ENCODE measurements around the gene WDR86.

Gene WDR86

DNA sequence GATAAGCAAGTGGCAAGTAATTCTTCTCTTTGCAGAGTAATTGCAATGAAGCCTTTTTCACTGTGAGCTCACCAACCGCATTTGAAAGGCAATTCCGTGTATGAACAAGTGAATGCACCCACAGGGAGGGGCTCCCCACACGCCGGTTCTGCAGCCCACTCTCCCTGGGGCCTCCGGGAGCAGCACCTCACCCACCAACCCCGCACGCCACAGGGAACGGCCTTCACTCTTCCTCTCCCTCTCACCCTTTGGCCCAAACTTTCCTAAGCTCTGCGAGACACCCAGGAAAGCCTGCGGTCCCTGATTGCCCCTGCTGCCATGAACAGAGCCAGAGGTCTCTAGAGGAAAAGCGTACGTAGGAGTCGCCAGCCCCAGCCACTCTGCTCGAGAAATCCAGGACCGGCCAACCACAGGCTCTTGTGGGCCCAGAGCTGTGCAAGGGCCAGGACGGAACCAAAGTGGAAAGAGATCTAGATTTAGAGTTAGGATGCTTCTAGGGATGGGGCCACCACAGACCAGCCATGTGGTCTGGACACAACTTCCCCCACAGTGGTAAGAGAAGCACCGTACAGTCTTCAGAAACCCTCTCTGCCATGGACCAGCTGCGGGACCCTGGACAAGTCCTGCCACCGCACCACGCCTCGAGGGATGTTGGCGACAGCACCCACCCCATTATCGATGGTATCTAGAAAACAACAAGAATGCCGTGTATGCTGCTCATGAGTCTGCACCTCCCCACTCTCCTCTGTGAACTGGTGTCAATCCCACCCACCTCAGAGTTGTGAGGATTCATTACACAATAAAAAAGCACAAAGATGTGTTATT, 3.6 kb downstream of the WDR86 start:
- DNase-seq (ENCODE audit: low spot score) = no peak

DNA sequence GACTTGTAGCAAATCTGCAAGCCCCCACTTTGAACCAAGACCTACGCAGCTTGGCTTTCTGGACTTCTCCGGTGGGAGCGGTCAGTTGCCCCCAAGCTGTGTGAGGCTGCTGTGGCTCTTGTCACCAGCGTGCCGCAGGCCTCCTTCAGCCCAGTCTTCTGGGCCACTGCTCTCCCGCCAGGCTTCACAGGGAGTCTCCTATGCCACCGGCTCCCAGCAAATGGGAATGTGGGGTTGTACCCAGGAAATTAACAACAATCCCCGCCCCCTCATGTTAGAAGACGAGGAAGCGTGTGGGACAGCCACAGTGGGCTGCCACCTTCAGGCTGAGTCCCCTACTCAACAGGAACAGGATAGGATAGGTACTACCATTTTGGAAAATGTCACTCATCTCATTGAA, 4.2 kb downstream of the WDR86 start:
- no peak for DNase-seq (ENCODE audit: low spot score)

DNA sequence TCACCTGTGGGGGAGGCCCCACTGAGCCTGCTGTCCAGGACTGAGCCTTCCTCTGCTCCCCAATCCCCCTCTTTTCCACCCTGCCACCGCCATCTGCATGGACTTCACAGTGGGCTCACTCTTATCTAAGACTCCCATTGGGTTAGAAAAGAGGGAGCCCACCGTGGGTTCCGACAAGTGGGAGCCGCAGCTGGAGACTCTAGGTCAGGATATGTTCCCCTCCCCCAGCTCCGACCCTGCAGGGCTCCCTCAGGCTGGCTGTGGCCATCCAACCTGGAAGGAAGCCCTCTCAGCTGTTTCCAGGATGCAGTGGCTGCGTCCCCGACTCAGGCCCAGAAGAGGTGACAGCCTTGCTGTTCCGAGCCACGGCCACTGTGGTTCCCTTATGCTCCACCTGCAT, 4.8 kb downstream of the WDR86 start:
- no peak for DNase-seq (ENCODE audit: low spot score)

DNA sequence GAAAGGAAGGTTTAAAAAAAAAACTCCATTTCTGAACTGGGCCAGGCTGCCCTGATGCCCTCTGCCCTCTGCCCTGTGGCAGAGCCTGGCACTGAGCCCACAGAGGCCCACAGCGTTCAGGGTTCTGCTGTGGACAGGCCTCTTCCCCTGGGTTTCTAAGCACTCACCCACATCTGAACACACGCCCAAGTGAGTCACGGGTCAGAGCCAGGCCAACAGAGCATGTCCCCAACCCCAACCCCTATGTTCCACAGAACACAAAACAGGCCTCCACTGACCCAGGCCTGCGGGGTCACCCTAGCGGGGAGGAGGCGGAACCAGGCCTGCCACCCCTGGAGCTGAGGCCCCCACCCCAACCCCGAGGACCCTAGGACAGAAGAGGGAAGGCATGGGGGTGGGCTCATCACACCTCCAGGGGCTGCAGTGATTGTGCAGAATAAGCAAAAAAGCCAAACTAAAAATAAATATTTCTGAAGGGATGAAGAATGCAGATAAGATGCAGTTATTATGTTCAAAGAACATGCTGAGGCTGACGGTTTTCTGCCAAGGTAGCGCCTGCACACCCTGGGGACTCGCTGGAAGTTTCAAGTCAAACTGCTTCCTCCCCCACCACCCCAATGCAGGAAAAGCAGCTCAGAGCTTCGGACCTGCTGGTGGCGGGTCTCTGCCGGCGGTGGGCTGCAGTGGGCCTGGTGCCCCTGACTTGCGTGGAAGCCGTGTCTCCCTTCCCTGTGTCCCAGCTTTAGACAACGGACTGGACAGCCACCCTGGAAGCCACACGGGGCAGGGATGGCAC, 5.4 kb downstream of the WDR86 start:
- no peak for DNase-seq (ENCODE audit: low spot score)

DNA sequence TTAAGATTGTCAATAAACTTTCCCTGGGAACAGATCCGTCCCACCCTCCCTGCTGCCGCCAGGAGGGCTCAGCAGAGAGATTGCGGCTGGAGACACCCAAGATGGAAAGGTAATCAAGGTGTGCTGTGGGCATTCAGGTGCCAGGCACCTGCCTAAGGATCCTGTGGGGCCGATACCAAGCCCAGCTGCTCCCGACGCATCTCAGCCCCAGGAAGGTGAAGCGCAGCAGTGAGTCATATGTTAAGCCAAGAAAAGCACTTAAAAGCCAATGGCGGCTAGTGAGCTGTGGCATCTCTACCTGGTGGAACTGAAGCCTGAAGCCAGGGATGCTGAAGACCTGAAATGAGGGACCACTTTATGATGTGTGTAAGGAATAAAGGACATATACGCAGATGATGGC, 6.1 kb downstream of the WDR86 start:
- no peak for DNase-seq (ENCODE audit: low spot score)

DNA sequence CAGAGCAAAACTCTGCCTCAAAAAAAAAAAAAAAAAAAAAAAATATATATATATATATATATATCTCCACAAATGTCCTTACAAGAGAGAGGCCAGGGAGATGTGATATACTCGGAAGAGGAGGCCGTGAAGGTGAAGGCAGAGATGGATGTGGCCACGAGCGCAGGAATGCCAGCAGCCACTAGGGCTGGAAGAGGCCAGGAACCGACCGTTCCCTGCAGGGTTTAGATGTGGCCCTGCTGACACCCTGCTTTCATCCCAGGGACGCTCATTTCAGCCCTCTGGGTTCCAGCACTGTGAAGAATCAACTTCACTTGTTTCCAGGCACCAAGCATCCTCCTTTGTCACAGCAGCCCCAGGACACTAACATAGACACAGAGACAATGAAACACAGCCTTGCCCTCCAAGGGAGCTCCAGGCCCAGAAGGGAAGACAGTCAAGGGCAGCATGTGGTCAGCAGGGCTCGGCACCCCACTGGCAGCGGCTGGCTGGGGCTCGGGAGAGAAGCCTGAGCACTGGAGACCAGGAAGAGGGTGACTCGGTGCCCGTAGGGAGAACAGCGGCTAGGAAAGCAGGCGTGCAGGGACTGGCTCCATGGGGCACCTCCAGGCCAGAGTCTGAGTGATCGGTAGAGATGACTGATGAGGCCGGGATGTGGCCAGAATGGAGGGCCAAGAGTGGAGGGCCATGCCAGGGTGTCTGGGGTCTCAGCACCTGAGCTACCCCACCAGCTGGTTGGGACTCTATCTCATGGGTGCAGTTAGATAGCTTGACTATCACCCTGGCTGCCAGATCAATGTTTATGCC, 7.6 kb downstream of the WDR86 start:
- no peak for DNase-seq (ENCODE audit: low spot score)

DNA sequence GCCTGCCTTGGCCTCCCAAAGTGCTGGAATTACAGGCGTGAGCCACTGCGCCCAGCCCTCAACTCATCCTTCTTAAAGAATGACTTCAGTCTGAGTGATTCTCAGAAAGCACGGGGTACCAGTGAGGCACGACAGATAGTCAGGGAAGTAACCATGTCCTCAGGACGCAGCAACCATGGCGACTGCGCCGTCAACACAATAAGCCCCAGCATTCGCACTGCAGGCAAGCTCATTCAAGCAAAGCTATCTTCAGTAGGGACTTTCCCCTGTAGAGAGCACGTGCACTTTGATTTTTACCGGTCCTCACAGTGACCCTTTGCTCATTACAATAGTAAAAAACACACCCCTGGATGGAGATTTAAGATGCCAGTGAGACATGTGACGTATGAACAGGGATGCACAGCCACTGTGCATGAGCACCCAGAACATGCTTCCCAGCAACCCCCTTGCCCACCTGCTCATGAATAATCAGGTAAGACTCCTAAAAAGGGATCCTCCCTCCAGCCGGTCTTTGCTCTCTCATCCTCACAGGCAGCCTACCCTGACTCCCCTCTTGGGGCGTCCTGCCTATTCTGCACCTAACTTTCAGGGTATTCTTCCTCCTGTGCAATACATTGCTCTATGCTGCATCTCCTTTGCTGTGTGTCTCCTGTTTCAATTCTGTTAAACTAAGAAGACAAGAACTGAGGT, 9.1 kb downstream of the WDR86 start:
- DNase-seq (ENCODE audit: low spot score) = no peak

DNA sequence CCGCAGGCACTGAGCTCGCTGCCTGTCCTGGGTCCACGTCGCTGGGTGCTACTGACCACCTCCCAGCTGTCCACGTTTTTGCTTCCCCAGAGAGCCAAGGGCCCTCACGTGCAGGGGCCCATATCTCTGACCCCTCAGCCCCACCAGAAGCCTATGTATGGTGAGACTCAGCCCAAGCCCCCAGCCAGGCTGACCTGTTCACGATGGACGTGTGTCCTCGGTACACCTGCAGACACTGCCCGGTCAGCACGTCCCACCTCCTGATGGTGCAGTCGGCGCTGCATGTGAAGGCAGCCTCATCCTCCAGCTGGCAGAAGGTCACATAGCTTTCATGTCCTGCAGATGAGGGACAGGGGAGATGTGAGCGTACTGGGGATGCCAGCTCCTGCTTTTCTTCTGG, 9.9 kb downstream of the WDR86 start:
- no peak for DNase-seq (ENCODE audit: low spot score)

DNA sequence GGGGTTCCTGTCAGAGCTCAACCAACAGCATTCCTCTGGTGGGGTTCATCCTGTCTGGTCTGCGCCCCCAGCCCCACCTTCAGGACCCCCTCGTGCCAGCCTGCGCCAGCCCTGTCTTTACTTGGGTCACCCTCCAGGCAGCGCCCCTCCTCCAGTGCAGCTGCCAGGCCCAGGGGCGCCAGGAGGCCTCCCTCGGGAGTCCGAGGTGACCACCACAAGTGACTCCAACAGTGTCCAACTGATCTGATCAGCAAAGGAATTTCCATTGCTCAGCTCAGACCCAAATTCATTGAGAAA, 10.6 kb downstream of the WDR86 start:
- DNase-seq (ENCODE audit: low spot score) = no peak

DNA sequence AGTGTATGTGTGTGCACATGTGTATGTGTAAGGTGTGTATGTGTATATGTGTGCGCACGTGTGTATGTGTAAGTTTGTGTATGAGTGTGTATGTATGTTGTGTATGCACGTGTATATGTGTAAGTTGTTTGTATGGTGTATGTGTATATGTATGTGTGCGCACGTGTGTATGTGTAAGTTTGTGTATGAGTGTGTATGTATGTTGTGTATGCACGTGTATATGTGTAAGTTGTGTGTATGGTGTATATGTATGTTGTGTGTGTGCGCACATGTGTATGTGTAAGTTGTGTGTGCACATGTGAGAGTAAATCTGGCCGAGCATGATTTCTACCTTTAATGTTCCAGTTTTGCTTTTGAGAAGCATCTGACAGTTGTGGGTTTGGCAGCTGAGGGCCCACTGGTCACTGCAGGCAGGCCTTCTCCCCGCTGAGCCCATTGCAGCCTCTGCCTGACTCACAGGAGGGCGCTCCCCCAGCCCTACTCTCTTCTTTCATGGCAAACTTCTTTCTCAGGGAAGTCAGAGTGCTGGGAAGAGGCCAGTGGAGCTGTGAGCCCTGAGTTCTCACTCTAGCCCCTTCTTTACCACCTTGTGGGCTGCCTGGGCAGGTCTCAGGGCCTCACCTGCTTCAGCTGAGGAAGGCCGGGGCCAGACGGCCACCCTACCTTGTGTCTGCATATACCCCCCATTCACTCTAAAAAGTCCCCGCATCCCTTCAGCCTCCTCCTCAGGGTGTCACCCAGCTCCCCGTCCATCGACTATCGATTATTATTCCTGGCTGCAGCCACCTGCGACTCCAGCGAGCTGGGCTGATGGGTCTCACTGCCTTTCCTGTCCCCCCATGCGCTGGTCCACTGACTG, 11.2 kb downstream of the WDR86 start:
- DNase-seq (ENCODE audit: low spot score) = no peak

DNA sequence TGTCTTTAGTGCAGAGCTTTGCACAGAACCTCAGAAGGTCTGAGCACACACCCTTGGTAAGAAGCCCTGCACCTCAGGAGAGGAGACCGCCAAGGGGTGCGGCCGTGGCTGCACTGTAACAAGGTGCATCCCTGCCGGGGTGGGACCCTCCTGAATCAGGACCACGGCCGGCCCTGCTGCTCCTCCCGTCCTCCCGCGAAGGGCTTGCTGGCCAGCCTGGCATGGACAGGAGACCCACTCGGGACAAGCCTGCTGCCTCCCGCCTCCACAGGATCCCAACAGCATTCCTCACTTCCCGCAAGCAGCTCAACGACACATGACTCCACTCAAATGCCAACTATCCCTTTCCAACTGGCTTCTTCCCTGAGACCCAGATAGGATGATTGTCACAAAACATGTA, 12.8 kb downstream of the WDR86 start:
- DNase-seq (ENCODE audit: low spot score) = no peak

DNA sequence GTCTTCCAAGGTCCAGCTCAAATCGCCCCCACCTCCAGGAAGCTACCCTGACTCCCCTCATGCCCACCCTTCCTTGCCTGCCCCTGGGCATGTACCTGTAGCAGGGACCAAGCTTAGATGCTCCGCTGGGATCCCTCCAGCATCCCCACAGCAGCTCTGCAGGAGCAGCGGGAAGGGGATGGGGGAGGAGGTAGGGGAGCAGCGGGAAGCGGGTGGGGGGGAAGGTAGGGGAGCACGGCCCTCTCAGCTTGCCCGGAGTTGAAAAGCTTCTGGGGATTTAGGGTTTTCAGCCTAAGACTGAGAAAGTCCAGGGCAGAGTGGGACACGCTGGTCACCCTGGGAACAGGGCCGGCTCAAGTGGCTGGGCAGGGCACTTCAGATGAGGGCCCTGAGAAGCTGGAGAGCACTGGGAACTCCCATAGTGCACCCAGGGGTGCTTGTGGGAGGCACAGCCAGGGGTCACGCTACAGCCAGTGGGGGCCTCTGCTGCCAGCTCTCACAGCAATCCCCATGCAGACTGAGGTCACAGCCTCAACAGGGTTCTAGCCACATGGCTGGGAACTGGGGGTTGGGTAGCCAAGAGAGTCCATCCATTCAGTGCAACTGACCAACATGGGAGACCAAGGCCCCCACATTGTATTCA, 13.4 kb downstream of the WDR86 start:
- DNase-seq (ENCODE audit: low spot score) = no peak

DNA sequence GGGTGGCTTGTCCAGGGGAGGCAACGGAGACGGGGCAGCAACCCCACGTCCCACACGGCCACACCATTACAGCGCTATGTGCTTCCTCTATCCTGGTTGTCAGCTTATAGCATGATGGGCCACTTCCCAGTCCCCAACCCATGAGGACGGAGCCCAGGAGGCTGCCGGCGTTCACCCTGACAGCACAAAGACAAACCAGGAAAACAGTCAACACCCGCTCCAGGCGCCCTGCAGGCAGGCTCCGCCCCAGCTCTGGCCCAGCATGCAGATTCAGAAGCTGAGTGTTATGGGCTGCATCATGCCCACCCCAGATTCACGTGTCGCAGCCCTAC, 14.8 kb downstream of the WDR86 start:
- no peak for DNase-seq (ENCODE audit: low spot score)

DNA sequence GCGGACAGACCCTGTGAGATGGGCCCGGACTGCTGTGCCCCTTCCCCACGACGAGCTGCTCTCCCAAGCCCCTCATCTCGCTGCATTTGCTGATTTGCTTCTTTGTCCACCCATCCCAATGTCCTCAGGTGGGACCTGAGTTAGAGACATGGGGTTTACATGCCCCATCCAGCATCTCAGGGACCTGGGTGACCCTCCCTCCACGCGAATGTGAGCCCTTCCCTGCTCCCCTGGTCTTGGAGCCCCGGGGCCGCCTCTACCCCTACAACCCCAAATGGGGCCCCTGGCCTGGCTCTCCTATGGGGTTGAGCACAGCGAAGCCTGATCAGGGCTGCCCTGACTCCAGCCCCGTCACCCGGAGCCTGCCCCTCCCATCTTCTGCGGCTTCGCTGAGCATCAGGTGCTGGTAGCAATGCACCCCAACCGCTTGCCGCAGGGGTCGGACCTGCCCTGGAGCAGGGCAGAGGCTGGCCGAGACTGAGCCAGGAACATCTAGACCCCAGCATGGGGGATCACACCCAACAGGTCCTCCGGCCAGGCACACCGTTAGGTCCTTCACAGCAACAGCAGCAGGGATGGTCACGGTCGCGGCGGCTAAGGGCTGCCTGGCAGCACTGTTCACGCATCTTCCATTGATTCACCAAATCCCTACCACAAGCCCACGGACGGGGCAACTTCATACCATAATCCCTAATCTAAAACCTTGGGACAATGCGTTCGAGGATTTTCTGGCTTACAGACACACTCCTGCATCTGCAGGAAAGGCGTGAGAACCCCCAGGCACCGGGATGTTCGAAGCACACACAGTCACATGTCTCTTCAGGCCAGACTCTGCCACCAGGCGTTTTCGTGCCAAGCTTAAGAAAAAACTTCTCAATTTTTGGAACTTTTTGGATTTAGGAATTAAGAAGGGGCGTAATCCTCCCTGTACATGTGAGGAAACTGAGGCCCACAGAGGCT, 15.5 kb downstream of the WDR86 start:
- DNase-seq (ENCODE audit: low spot score) = no peak

DNA sequence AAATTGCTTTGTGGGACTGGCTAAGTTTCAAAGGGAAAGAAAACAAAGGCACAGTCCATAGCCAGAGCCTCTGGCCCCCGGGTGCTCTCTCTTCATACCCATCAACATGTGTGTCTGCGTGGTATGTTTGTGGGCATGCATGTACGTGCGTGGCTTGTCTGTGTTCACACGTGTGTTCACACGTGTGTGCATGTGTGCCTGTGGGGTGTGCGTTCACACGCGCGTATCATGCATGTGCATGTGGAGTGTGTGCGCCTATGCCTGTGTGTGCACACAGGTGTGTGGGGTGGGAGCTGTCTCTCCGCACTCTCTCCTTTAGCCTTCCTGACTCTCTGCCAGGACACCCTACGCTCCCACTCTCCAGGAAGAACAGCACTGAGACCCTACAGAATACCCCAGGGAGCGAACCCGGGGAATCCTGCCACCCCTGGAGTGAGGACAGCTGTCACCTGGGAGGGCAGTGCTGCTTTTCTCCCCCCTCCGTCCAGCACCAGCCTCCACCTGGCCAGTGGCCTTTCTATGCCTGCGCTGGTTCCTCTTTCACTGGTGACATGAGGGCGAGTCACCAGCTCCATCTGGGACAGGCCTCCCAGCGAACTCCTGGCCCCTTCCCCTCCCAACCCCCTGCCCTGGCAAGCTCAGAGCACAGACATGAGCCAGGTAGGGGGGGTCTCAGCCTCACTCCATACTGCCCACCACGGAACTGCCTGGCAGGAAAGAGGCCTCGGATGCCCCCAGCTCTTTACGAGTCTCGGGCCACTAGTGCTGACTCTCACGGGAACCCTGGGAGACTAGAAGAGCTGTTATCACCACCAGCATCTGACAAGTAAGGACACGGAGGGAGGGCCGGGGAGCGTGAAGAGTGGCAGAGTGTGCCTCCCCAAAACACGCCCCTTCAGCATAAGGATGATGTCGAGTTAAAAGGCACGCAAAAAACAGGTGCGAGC, 16.5 kb downstream of the WDR86 start:
- no peak for DNase-seq (ENCODE audit: low spot score)

DNA sequence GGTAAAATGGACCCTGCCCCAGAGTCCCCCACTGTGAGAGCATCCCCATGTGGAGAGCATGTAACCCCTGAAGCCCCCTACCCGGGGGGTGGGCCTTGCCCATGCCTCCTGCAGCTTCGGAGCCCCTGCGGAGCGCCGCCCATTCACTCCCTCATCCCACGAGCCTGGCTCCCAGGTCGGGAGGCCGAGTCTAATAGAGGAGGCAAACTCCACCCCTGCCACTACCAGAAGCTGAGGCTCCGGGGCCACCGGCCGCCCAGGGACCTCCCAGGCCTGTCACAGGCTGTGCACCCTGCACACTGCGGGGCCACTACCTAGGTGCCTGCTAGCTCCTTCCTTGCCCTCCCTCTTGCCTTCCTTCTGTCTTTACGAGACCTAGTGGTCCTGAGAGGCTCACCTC, 17.4 kb downstream of the WDR86 start:
- DNase-seq (ENCODE audit: low spot score) = no peak

DNA sequence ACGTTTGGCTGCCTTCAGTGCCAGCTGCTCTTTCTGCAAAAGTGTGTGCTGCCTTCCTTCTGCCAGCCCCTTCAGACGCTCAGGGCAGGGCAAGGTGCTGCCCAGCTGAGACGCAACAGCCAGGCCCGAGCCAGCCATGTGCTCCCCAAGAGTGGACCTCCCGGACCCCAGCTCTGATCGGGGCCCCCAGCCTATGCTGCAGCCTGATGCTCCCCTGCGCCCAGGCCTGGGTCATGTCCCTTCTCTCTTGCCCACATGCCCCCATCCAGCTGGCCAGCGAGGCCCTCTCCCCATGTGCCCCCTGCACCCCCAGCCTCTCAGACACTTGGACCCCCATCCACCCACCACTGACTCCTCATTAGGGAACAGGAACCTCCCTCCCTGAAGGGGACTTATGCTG, 17.8 kb downstream of the WDR86 start:
- no peak for DNase-seq (ENCODE audit: low spot score)

DNA sequence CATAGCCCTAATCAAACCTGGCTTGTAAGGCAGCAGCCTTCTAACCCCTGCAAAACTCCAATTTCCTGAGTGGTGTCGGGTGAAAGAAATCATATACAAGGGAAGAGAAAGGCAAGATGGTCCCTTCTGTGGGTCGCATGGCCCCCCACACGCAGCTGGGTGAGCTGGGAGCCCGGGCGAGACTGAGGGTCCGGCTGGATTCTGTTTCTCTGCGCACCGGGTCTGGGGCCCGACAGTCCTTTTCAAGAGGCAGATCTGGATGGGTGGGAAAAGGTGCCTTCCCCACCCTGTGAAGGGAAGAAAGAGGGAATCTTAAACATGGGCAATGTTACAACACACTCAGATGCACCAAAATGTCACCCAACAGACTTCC, 18.5 kb downstream of the WDR86 start:
- DNase-seq (ENCODE audit: low spot score) = no peak

Measured in activated CD4-positive, alpha-beta T cell treated with anti-CD3 and anti-CD28 coated beads, Interleukin-2, Interleukin-4, amounts not matched to agents 100 ng/mL and 50 ng/mL, durations not matched to agents 16 hours and 8 hours (primary cell).